GM19099 (cell line): ENCODE results near the gene CBY1.

Experiments
- POLR2A ChIP-seq: IDR thresholded peaks from 3 replicates; pipeline ENCODE4 v1.6.1; 2011; ENCODE audit warnings: low read depth; ENCODE audit not compliant: insufficient read length; ENCODE audit errors: extremely low read depth

The CBY1 gene

GRCh38 chr22:38689651-38690050 lies 33.2 kb downstream of the CBY1 start:
- no peak for TF ChIP-seq POLR2A

- no peak for TF ChIP-seq POLR2A
Observed at GRCh38 chr22:38694049-38694448, 37.6 kb downstream of the CBY1 start.

GRCh38 chr22:38694940-38695339 lies 38.5 kb downstream of the CBY1 start:
- no peak for TF ChIP-seq POLR2A

GRCh38 chr22:38696606-38697424 lies 40.4 kb downstream of the CBY1 start:
- no peak for TF ChIP-seq POLR2A

GRCh38 chr22:38697425-38698089 lies 41.1 kb downstream of the CBY1 start:
- TF ChIP-seq POLR2A = no peak

- TF ChIP-seq POLR2A = no peak
Observed at GRCh38 chr22:38698407-38699094, 42.1 kb downstream of the CBY1 start.

GRCh38 chr22:38699143-38699542 lies 42.7 kb downstream of the CBY1 start:
- TF ChIP-seq POLR2A = no peak

- TF ChIP-seq POLR2A = no peak
Observed at GRCh38 chr22:38699784-38700183, 43.3 kb downstream of the CBY1 start.

- no peak for TF ChIP-seq POLR2A
Observed at GRCh38 chr22:38700270-38700788, 43.9 kb downstream of the CBY1 start.

- TF ChIP-seq POLR2A = peak; percentile 81
Observed at GRCh38 chr22:38700789-38701628, 44.6 kb downstream of the CBY1 start, which contains the start of gene JOSD1. Gene JOSD1 (minus strand): TSS chr22:38700943. CDS start chr22:38699987, 956 bp downstream.

GRCh38 chr22:38704654-38705234 lies 48.3 kb downstream of the CBY1 start:
- TF ChIP-seq POLR2A = no peak

GRCh38 chr22:38705235-38706100 lies 49.0 kb downstream of the CBY1 start, which contains the start of gene GTPBP1:
Gene GTPBP1 (plus strand): TSS chr22:38705944. CDS start chr22:38705956, 12 bp downstream.
- TF ChIP-seq POLR2A = peak; percentile 96
